Choroid plexus epithelial cell (primary cell): ENCODE data around the gene MAPK6.
A peak's percentile ranks its signal among the peaks of the same experiment; 100 is the strongest.

Source experiments
- DNase-seq: peaks from one replicate; pipeline ENCODE4 v3.0.0-alpha.2; 2010; ENCODE audit warnings: low read depth
- H3K4me3 ChIP-seq: 2 replicates; pipeline ENCODE4 v1.5.1; 2011; ENCODE audit warnings: low read depth, mild to moderate bottlenecking, control low read depth, low read length, moderate library complexity
- TF ChIP-seq, protein P1 (sequence below): conservative IDR thresholded peaks from 2 replicates; pipeline ENCODE4 v1.5.1; 2011; ENCODE audit warnings: low read depth, mild to moderate bottlenecking, control low read depth, inconsistent platforms, low read length, moderate library complexity

Gene MAPK6

DNA sequence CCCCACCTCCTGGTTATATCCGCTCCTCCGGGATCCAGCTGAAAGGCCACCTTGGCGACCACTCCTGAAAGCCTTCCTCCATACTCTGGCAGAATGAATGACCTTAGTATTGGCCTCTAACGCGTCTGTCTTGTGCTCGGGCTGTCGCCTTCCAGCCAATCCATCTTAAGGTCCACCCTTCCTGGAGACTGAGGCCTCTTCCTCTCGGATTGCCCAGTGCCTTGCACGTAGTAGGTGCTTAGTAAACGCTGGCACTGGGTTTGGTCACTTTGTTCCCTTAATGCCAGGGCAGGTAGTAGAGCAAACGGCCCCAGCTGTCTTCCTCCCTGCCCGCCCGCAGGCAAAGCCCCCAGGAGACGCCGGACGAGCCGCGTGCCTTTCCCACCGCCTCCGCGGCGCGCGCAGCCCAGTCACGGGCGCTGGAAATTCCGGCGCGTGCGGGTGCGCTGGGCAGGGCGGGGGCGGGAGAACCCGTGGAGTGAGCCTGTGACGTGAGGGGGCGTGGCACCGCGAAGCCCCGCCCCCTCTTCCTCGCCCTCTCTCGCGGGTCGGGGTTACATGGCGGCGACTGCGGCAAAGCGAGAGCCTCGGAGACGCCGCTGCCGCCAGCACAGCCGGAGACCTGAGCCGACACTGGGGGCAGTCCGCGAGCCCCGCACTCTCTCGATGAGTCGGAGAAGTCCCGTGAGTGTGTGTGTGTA is at the start of gene MAPK6:
TSS of gene MAPK6 (plus strand) at position 527 of the 701 bp plus-strand sequence. CDS start 27,242 bp downstream, outside the sequence.
- peak within 1 kb of the TSS; percentile 78 for H3K4me3 ChIP-seq
- TF ChIP-seq, protein P1, sequence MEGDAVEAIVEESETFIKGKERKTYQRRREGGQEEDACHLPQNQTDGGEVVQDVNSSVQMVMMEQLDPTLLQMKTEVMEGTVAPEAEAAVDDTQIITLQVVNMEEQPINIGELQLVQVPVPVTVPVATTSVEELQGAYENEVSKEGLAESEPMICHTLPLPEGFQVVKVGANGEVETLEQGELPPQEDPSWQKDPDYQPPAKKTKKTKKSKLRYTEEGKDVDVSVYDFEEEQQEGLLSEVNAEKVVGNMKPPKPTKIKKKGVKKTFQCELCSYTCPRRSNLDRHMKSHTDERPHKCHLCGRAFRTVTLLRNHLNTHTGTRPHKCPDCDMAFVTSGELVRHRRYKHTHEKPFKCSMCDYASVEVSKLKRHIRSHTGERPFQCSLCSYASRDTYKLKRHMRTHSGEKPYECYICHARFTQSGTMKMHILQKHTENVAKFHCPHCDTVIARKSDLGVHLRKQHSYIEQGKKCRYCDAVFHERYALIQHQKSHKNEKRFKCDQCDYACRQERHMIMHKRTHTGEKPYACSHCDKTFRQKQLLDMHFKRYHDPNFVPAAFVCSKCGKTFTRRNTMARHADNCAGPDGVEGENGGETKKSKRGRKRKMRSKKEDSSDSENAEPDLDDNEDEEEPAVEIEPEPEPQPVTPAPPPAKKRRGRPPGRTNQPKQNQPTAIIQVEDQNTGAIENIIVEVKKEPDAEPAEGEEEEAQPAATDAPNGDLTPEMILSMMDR: no peak

DNA sequence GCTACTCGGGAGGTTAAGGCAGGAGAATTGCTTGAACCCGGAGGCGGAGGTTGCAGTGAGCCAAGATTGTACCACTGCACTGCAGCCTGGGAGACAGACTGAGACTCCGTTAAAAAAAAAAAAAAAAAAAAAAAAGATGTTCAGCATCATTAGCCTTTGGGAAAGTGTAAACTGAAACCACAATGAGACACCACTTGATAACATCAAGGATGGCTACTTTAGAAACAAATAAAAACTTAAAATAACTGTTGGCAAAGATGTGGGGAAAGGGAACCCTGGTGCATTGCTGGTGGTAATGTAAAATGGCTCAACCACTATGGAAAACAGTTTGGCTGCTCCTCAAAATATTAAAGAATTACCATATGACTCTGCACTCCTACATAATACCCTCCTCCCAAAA is 49.3 kb upstream of the MAPK6 start:
- DNase-seq: no peak
- no peak overlapping the region for H3K4me3 ChIP-seq
- TF ChIP-seq, protein P1: no peak

More for the DNA sequence above, at the start of gene MAPK6:
- DNase-seq: peak; percentile 96

DNA sequence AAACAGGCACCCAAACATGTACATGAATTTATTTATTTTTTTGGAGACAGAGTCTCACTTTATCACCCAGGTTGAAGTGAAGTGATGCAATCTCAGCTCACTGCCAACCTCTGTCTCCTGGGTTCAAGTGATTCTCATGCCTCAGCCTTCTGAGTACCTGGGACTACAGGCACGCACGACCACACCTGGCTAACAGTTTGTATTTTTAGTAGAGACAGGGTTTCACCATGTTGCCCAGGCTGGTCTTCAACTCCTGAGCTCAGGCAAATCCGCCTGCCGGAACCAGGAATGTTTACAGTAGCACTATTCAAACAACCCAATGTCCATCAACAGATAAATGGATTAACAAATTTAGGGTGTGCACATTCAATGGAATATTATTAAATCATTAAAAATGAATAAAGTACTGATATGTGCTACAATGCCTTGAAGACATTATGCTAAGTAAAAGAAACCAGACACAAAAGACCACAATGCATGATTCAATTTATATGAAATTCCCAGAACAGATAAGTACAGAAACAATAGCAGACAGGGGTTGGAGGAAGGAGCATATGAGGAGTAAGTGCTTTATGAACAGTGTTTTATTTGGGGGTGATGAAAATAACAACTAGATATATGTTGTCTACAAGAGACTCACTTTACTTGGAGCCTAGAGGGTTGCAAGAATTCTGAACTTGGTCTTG is 48.7 kb upstream of the MAPK6 start:
- DNase-seq: no peak
- TF ChIP-seq, protein P1: no peak
- peak overlapping the region; percentile 99 for H3K4me3 ChIP-seq

- DNase-seq: no peak
- TF ChIP-seq, protein P1: no peak
- peak overlapping the region; percentile 99 for H3K4me3 ChIP-seq
These were observed 48.0 kb upstream of the MAPK6 start for GRCh38 chr15:51971032-51971374.

DNA sequence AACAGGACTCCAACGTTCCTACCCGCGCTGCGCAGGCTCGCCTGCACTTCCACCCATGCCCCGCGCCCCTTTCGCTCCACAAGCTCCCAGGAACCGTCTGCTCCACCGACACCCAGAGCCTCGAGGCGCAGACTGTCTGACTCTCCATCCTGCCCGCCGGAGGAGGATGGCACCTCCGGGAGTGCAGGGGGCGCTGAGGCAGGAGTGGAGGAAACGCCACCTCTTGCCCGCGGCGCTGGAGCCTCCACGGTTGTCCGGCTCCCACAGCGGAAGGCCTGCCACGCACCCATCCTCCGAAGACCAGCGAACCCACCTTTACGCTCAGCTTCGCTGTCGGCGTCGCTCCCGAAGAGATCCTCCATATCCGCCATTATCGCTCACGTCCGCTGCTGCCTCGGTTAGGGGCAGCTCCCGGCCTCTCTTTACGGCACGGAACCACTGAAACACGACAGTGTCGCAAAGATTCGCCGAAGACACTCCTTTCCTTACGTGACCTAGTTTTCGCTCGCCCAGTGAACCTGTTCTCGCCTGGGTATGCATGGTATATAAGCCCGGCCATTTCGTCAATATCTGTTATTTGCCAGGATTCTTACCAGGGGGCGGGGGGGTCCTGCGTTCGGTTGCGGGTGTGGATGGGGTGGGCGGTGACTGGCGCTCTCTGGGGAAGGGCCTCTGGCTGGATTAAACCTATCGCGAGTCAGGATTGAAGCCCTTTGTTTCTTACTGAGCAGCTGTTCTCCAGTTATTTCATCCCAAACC is 47.5 kb upstream of the MAPK6 start, which contains the start of gene LEO1:
TSS of gene LEO1 (minus strand) at position 404 of the 759 bp plus-strand sequence. CDS start at position 371, 33 bp downstream.
- TF ChIP-seq, protein P1: peak; percentile 66
- peak; percentile 99 for DNase-seq
- H3K4me3 ChIP-seq: peak within 1 kb of the TSS; percentile 99

DNA sequence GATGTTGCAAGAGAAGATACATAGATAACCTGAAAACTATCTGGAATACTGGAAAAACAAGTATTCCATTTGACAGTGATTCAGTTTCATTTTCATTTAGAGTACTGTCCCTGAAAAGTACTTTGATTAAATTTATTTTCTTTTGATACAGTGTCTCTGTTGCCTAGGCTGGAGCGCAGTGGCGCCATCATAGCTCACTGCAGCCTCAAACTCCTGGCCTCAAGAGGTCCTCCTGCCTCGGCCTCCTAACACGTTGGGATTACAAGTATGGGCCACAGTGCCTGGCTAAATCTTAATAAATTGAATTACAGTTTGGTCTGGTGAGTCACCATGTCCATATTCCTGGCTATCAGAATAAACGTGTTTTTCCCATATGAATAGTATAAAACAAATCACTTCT is 45.8 kb upstream of the MAPK6 start:
- TF ChIP-seq, protein P1: no peak
- H3K4me3 ChIP-seq: no peak overlapping the region
- DNase-seq: no peak
